Activated naive CD4-positive, alpha-beta T cell treated with anti-CD3 and anti-CD28 coated beads, Interleukin-2, amount 50 U/mL, for 16 hours (primary cell): ENCODE measurements around the gene CRY1.
A peak's percentile ranks its signal among the peaks of the same experiment; 100 is the strongest.
"Not testable (repeated sequence)": the region's sequence is repeated elsewhere in the genome, so short reads cannot be mapped to it uniquely, and the experiment has no call there.

Experiments
- DNase-seq: peaks from one replicate; pipeline ENCODE4 v3.0.0-alpha.2; 2020

Gene CRY1

DNA sequence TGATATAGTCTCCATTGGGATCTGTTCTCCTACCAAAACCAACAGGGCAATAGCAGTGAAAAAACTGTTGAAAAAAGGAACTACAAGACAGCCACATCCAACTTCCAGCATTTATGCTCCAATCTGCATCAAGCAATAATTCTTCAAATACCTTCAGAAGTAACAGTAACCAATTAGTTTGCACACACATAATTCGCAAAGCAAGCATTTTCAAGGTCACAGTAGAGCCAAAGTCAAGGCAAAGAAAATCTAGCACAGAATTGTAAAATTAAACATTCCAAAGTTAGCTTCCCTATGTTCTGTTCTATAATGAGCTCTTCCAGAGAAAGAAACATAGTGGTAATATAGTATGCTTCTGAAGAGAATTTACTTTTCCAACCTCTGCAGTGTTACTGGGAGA is 95.4 kb downstream of the CRY1 start:
- DNase-seq: no peak

DNA sequence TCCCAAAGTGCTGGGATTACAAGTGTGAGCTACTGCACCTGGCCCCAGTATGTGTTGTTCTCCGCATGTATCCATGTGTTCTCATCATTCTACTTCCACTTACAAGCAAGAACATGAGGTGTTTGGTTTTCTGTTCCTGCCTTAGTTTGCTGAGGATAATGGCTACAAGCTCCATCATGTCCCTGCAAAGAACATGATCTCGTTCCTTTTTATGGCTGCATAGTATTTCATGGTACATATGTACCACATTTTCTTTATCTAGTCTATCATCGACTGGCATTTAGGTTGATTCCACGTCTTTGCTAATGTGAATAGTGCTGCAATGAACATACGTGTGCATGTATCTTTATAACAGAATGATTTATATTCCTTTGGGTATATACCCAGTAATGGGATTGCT is 97.2 kb downstream of the CRY1 start:
- not testable (repeated sequence) for DNase-seq

DNA sequence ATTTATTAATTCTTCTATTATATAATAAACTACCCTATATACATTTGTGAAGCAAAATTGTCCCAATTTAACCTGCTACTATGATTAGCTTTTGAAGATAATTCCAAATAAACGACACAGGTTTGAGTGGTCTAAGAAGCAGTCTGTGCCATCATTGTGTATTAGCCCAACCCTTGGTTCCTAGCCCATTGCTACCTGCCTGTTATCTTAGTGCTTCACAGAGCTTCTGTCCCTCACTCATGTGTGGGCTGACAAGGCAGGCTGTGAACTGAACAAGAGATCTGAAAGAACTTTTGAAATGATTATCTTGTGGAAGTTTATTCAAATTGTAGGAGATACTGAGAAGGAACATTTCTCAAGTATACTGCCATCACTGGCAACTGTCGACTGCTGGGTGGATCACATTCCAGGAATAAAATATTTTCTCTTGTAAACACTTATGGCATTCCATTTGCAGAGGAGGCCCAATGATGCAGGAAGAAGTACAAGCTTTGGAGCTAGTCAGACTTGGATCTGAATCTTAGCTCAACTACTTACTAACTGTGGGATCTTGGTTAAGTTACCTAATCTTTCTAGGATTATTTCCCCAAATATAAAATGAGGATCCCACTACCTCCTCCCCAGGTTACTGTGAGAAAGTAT is 98.6 kb downstream of the CRY1 start:
- no peak for DNase-seq

DNA sequence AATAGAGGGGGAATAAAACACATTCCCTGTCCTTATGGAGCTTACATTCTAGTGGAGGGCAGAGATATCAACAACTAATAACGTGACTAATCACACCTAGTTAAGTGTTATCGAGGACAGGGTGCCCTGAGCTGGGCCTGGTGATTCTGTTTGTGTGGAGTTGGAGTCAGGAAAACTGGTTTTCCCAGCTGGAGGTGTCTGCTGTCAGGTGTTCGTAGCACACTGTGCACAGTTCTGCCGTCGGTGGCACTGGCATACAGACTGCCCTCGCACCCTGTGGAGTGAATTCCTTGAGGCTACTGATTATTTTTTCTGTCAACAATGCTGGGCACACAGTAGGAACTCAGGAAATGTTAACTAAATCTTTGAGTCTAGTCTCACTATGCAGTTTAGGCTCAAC is 105.5 kb downstream of the CRY1 start:
- DNase-seq: no peak

DNA sequence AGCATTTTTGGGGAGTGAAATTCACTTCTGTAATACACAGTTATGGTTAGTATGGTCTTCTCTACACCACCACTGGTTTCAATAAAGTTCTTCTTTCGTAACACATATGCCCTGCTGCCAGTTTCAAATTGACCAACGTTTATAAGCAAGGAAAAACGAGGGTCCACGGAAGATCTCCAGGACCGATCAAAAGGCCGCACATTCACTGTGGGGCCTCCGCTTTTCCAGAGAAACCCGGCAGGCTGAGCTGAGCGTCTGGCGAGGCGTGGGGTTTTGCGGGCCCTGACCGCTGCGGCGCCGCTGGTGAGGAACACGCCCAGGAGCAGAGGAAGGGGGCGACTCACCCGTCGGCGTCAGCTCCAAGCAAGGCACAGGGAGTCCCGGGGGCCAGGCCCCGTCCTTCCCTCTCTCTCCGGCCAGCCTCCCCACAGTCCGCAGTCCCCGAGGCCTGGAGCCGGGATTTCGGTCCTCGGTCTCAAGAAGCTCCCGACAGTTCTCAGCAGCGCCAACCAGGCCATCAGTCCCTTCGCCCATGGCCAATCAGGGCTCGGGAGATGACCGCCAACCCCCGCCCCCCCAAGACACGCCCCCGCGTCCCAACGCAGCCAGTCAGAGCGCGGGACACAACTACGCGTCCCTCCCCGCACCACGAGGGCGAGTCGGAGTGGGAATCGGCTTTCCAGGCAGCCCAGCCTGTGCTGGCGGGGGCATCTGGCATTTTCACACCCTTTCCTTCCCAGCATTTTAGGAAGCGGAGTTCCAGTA is 106.5 kb downstream of the CRY1 start, which contains the start of gene MTERF2:
MTERF2 (minus strand) TSS at position 522 of the 765 bp plus-strand sequence. CDS start 8,432 bp downstream, outside the sequence.
- peak; percentile 81 for DNase-seq

DNA sequence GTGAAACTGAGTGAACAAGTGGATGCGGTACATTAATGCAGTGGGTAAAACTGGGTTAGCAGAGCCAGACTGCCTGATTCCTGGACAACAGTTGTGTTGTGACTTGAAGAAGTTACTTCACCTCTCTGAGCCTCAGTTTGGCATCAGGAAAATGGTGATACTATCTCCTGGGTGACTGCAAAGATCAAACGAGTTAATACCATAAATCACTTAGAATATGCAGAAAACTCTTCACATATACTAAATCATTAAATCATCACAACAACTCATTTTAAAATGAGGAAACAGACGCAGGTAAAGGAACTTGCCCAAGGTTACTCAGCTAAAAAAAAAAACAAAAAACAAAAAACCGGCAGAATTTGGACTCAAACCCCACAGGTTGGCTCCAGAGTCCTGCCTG is 107.2 kb downstream of the CRY1 start:
- no peak for DNase-seq

DNA sequence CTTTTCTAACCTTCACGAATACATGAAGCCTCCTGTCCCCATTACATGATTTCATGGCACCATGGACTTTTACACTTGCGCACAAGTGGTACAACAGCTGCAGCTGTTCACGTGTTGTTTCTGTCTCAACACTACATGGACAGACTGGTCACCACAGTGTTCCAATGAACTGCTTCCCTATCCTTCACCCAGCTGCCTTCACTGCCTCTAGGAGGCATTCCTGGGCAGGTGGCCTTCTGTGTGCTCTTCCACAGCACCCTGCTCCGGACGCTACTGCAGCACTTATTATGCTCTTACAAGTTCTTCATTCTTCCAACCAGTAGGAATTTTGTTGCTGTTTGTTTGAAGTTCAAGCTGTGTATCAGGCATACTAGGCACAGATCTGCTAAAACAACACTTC is 107.9 kb downstream of the CRY1 start:
- no peak for DNase-seq

DNA sequence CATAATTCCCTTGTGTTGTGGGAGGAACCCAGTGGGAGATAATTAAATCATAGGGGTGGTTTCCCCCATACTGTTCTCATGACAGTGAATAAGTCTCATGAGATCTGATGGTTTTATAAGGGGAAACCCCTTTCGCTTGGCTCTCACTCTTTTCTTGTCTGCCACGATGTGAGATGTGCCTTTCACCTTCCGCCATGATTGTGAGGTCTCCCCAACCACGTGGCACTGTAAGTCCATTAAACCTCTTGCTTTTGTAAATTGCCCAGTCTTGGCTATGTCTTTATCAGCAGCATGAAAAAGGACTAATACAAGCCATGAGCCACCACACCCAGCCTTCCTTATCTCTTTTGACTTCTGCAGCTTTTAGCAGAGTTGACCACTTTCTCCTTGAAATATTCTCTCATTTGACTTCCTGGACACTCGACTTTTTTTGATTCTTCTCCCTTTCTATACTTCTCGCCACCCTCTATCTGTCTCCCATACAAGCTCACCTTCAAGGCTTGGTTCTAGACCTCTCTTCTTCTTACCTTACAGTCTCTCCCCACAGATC is 108.7 kb downstream of the CRY1 start:
- DNase-seq: peak; percentile 14

DNA sequence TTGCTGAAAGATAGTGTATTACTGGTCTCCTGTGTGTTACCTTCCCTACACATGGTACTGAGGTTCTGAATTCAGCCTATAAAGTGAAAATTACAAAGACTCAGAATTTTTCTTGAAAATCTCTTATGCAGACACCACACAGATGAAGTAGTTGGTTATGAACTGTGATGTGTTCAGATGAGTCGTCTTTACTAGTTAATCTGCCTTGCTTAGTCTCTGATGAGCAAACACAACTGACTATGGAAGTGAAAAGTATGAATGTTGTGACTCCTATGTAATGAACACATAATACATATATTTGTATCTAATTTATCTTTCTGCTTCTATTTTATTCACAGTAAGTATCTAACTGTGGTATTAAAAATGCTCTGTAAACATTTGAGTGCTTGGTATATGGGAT is 111.1 kb downstream of the CRY1 start:
- DNase-seq: no peak

DNA sequence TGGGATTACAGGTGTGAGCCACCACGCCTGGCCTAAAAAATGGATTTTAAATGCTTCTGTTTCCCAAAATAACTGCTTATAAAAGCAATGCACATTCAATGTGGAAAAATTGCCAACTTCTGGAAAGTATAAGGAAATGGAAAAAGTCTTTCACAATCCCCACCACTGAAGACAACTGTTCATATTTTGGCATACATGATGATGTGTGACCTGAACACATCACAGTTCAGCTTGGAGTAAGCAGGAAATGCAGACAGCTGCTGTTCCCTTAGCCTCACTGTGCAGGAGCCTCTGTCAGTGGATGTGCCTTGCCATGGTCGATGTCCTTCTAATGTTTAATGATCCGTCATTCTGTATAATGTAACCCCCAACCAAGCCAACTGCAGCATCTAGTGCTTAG is 111.6 kb downstream of the CRY1 start:
- no peak for DNase-seq

DNA sequence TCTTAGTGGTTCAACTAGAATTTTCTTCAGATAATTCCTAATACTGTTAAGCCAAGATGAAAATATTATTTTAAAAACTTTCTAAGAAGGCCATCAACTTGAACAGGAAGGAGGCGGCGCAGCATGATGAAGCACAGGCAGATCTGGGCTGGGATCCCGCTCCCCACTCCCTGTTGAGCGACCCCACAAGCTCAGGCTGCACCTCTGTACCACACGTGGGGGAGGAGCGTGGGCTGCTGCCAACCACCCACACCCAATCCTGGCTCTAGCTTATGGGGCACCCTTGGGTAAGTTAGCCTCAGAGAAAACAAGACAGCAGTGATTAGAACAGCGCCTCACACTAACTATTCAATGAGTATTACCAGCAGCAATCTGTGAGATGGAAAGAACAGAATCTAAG is 112.4 kb downstream of the CRY1 start:
- no peak for DNase-seq

DNA sequence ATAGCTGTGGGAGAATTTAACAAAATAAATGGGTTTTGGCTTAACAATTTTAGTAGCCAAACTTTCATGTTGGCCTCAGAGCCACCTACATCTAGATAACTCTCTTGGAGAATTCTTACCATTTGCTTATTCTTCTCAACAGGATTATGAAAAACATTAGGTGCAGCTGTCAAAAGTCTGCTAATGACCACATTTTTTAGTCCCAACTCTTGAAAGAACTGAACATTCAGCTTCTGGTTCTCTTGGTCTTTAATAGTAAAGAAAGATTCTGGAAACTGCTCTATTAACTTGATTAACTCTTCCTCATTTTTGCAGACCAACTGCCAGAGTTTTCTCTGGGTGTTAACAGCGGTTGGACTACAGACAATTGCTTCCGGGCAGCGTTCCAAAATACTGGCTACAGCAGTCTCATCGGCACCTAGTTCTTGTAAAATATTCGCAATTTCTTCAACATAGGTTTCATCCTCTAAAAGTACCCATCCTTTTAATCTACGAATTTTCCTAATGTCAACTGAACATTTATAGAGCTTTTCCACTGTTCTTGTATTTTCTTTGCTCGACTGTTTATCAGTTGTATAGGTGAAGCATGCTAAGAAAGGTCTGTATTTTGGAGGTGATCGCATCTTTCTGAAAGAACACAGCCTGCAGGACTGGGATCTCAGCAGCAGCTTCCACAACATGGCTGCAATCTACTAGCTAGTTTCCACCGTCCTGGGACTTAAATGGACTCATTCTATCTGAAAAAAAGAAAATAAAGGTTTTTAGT is 115.1 kb downstream of the CRY1 start:
- DNase-seq: no peak

DNA sequence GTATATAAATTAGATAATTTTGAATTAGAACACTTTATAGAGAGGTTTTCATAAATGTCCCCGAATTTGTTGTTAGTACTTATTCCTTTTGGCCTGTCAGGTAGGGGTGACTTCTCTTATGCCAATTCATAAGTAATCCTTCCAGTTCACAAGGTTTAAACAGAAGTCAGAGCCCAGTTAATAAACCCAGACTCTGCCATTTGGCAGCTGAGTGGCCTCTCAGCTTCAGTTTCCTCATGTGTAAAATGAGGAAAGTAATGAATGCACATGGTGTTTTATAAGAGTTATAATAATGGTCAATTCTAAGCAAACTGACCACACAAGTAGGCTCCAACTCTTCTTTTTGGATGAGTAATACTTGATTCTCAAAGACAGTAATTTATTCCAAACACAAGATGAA is 116.7 kb downstream of the CRY1 start:
- DNase-seq: no peak

DNA sequence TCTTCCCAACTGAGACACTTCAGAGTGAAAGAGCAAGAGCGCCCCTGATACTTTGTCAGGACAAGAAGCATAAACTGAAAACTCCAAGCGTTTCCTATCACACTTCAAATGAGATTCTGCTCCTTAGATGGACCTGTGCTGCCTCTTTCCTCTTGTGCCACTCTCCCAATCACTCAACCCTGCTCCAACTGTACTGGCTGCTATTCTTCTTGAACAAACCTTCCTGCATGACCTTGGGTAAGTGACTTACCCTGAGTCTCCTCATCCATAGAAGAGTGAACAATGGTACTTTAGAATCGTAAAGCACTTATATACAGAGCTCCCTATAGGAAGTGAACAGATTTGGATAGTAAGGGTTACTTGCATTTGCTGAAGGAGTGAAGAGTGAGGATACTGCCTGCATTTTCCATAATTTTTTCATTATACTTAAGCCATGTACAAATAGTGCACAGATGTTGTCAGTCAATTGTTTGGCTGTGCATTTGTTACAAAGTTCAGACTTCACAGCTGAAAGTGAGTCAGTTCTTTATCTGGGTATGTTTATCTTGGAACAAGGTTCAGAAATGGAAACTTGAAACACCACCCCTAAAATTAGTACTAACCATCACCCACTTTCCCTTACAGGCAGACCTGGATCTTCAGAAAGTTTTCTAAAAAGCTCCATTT is 117.2 kb downstream of the CRY1 start:
- no peak for DNase-seq

DNA sequence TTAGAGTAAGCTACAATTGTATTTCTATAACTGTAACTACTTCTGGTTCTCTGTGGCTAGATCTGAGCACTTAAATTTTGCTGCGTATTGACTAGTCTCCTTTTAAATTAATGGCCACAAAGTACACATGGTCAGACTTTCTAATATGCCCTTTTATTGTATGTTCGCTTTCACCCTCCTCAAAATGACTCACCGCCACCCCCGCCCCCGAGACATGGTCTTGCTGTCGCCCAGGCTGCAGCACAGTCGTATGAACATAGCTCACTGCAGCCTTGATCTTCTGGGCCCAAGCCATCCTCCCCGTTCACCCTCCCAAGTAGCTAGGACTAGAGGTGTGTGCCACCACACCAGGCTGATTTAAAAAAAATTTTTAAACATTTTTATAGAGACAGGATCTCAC is 118.3 kb downstream of the CRY1 start:
- no peak for DNase-seq

DNA sequence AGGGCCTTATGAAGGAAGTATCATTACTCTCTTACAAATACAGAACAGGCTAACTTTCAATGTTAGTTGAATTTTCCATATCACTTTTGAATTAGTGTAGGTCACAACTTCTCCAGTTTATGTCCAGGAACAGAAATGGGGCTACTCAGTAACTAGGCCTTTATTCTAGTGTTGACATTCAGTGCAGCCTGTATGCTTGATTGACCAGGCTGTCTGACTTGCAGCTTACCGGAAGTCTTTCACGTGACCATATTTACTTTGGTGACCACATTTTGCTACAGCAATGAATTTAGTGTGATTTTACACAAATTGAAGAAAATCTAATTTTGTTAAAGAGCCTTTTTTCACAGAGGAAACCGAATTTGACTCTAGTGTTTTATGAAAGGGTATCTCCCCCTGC is 118.8 kb downstream of the CRY1 start:
- DNase-seq: no peak

DNA sequence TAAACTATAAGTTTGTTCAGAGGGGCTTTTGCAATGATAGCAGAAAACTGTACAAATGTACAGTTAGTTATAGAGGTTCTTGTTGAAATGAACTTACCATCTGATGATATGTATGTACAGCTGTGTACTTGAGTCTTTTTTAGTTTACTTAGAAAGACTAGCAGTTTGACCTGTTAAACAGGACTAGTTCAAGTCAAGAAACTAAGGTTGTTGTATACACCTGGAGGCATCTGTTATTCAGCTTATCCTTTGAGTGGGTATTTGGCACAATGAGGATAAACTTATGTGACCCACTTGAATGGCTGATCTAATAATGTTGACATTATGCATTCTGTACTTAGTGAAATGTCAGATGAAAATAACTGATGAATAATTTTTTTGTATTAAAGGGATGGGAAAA is 119.8 kb downstream of the CRY1 start:
- no peak for DNase-seq

DNA sequence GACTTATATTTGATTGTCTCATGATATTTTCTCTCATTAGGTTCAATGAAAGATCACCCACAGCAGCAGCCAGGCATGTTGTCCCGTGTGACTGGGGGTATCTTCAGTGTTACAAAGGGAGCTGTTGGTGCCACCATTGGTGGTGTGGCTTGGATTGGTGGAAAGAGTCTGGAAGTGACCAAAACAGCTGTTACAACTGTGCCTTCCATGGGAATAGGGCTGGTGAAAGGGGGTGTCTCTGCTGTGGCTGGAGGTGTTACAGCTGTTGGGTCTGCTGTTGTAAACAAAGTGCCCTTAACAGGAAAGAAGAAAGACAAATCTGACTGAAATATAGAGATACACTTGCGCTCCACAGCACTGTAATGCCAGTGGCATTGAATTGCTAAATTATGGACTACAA is 122.3 kb downstream of the CRY1 start:
- no peak for DNase-seq

DNA sequence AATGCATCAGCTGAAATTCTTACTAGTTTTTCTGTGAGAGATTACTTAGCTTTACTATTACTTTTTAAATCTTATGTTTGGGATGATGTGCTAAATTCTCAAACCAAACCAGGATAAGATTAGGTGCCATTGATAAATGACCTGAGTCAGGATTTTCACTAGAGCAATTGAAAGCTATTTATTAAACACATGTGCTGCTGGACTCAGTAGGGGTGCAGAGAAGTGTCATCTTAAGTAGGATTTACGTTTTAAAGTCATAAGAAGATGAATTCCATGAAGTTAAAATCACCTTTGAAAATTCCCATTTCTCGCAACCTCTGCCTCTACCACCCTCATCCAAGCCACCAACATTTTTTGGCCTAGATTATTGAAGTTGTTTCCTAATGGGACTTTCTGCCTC is 128.8 kb downstream of the CRY1 start:
- no peak for DNase-seq

DNA sequence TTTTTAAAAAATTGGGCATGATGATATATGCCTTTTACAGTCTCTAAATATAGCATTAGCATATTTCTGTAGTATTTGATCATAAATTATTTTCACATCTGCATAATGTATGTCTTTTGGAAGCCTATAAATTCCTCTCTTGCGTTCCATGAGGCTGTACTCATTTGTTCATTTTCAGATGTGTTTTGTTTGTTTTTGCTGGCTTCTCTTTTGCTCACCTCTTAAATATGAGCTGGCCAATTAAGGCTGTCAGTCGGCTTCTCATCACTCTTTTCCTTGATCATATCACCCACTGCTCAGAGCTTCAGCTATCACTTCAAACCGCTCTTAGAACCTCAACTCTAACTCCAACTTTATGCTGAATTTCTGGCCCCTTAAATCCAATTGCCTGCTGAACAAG is 131.1 kb downstream of the CRY1 start:
- DNase-seq: no peak

DNA sequence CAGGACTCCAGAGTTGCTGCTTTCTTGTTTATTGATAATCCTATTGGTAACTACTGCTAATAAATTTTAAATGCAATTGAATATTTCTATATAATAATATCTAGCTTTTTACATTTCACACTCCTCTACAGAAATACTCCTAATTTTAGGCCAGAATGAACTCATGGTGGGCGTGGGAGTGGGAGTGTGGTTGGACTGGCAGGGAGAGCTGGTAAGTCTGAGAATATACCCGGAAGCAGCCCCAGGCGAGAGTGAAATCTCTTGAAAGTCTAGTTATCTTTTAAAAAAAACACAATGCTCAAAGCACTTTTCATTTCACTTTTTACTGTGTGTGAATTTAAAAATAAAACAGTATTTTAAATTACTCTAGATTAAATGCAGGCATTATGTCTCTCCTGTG is 132.9 kb downstream of the CRY1 start:
- DNase-seq: no peak

DNA sequence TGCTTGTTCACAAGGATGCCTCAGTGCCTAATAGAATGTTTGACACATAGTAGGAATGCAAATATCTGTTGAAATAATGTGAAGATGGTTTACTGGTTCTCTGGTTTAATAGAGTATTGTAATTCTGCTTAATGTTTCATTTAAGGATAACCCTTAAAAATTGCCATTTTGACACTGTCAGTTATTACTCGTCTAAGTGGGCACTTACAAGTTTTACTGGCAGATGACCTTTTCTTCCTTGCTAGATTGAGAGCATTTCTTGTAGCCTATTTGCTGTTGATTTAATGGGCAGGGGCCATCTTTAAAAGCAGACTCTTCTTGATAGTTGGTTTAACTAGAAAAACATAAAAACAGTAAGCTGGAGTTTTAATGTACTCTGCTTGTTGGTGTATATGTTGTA is 135.8 kb downstream of the CRY1 start:
- DNase-seq: no peak

DNA sequence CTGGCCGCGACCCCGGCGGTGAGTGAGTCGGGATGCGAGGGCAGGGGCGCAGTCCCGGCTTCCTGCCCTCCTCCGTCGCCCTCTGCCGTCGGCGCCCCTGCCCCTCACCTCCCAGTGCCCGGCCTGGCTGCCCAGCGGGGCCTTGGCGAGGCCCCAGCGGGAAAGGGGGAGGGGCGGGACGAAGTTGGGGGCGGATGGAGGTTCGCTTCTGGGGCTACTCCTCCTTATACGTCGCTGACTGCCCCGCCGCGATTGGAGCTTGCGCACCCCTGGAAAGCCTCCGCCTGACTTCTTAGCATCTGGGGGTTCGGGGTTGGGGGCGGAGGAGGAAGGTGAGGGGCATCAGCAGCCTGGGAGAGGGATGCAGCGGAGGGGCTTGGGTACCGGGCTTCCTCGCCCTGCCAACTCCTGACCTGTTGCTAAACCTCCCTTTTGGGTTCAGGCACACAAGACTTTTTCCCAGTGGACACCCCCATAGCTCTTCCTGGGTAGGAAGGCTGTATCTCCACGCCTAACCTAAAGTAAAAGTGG is 137.2 kb downstream of the CRY1 start:
- peak; percentile 59 for DNase-seq
